ENCODE results near the gene SPEF1. TPM values are rescaled to one million over a fixed set of nuclear protein-coding genes. Genes with fewer than 3 reads are reported as not detected.

Gene SPEF1
- polyA plus RNA-seq, 1 donor = 0.19 TPM

GRCh38 chr20:3777716-3778629, 3.3 kb downstream of the SPEF1 start:
- no peak overlapping the region for H3K27ac ChIP-seq (ENCODE audit: low read length)
- H3K9me3 ChIP-seq (ENCODE audit: control insufficient read depth, low read depth, low read length) = peaks cover 3% of the 10 kb centered on the region
- peaks cover 31% of the 10 kb centered on the region for H3K27me3 ChIP-seq (ENCODE audit: control insufficient read depth, insufficient read depth, low read length)
- 0% methylated on average over 1 of the region's 70 CpGs for whole genome bisulfite sequencing (ENCODE audit: insufficient coverage, low lambda C conversion rate)
- H3K4me3 ChIP-seq (ENCODE audit: low read length) = peak overlapping the region; percentile 14
- H3K4me1 ChIP-seq (ENCODE audit: control insufficient read depth, insufficient read depth, low read length) = peaks cover 38% of the 10 kb centered on the region
- peaks cover 3% of the 10 kb centered on the region for H3K36me3 ChIP-seq (ENCODE audit: control insufficient read depth, insufficient read depth, low read length)
- peak in 1 of 2 donors; percentile 48 for DNase-seq

- H3K4me1 ChIP-seq (ENCODE audit: control insufficient read depth, insufficient read depth, low read length) = peaks cover 32% of the 10 kb centered on the region
- H3K27ac ChIP-seq (ENCODE audit: low read length) = no peak overlapping the region
- peaks cover 3% of the 10 kb centered on the region for H3K9me3 ChIP-seq (ENCODE audit: control insufficient read depth, low read depth, low read length)
- no peak for DNase-seq
- no peaks in the 10 kb centered on the region for H3K36me3 ChIP-seq (ENCODE audit: control insufficient read depth, insufficient read depth, low read length)
- peaks cover 31% of the 10 kb centered on the region for H3K27me3 ChIP-seq (ENCODE audit: control insufficient read depth, insufficient read depth, low read length)
- peak overlapping the region; percentile 14 for H3K4me3 ChIP-seq (ENCODE audit: low read length)
- WGBS (ENCODE audit: insufficient coverage, low lambda C conversion rate) = no CpG with 5 or more reads among the region's 16 CpGs
Measured at GRCh38 chr20:3777381-3777715, 3.9 kb downstream of the SPEF1 start.

- Histone ChIP-seq H3K36me3 (ENCODE audit: control insufficient read depth, insufficient read depth, low read length) (no peaks in the 10 kb centered on the region), H3K9me3 (ENCODE audit: control insufficient read depth, low read depth, low read length) (peaks cover 3% of the 10 kb centered on the region), H3K27me3 (ENCODE audit: control insufficient read depth, insufficient read depth, low read length) (peaks cover 31% of the 10 kb centered on the region), H3K4me3 (ENCODE audit: low read length) (no peak overlapping the region), H3K4me1 (ENCODE audit: control insufficient read depth, insufficient read depth, low read length) (peaks cover 17% of the 10 kb centered on the region), H3K27ac (ENCODE audit: low read length) (no peak overlapping the region)
- no peak for DNase-seq
- no CpG with 5 or more reads among the region's 4 CpGs for WGBS (ENCODE audit: insufficient coverage, low lambda C conversion rate)
Measured at GRCh38 chr20:3775457-3776108, 5.7 kb downstream of the SPEF1 start.

GRCh38 chr20:3771552-3772058, 9.6 kb downstream of the SPEF1 start:
- peaks cover 13% of the 10 kb centered on the region for H3K4me1 ChIP-seq (ENCODE audit: control insufficient read depth, insufficient read depth, low read length)
- H3K27ac ChIP-seq (ENCODE audit: low read length) = no peak overlapping the region
- H3K4me3 ChIP-seq (ENCODE audit: low read length) = no peak overlapping the region
- H3K36me3 ChIP-seq (ENCODE audit: control insufficient read depth, insufficient read depth, low read length) = no peaks in the 10 kb centered on the region
- no peak for DNase-seq
- H3K9me3 ChIP-seq (ENCODE audit: control insufficient read depth, low read depth, low read length) = no peaks in the 10 kb centered on the region
- H3K27me3 ChIP-seq (ENCODE audit: control insufficient read depth, insufficient read depth, low read length) = no peaks in the 10 kb centered on the region
- WGBS (ENCODE audit: insufficient coverage, low lambda C conversion rate) = no CpG with 5 or more reads among the region's 7 CpGs

GRCh38 chr20:3768342-3769130, 12.7 kb downstream of the SPEF1 start:
- 20% methylated on average over 1 of the region's 51 CpGs for WGBS (ENCODE audit: insufficient coverage, low lambda C conversion rate)
- Histone ChIP-seq H3K4me1 (ENCODE audit: control insufficient read depth, insufficient read depth, low read length) (peaks cover 21% of the 10 kb centered on the region), H3K9me3 (ENCODE audit: control insufficient read depth, low read depth, low read length) (no peaks in the 10 kb centered on the region)

GRCh38 chr20:3767427-3768341, 13.6 kb downstream of the SPEF1 start, which contains the start of gene ADISSP:
Gene ADISSP, minus strand, starts transcription at chr20:3767753. Its CDS starts 7,653 bp downstream, at chr20:3760100.
- Histone ChIP-seq H3K27ac (ENCODE audit: low read length) (peak within 1 kb of the TSS; percentile 91), H3K9me3 (ENCODE audit: control insufficient read depth, low read depth, low read length) (no peaks in the 10 kb centered on the region), H3K27me3 (ENCODE audit: control insufficient read depth, insufficient read depth, low read length) (no peaks in the 10 kb centered on the region), H3K36me3 (ENCODE audit: control insufficient read depth, insufficient read depth, low read length) (no peaks in the 10 kb centered on the region), H3K4me1 (ENCODE audit: control insufficient read depth, insufficient read depth, low read length) (peaks cover 21% of the 10 kb centered on the region), H3K4me3 (ENCODE audit: low read length) (peak within 1 kb of the TSS; percentile 97)
- peak; percentile 99 for DNase-seq
- no CpG with 5 or more reads among the region's 80 CpGs for WGBS (ENCODE audit: insufficient coverage, low lambda C conversion rate)

More at GRCh38 chr20:3768342-3769130, 12.7 kb downstream of the SPEF1 start:
- DNase-seq = peak; percentile 59 to 77
- H3K4me3 ChIP-seq (ENCODE audit: low read length) = peak overlapping the region; percentile 97
- H3K36me3 ChIP-seq (ENCODE audit: control insufficient read depth, insufficient read depth, low read length) = no peaks in the 10 kb centered on the region
- H3K27ac ChIP-seq (ENCODE audit: low read length) = peak overlapping the region; percentile 91
- no peaks in the 10 kb centered on the region for H3K27me3 ChIP-seq (ENCODE audit: control insufficient read depth, insufficient read depth, low read length)

GRCh38 chr20:3767110-3767426, 14.2 kb downstream of the SPEF1 start:
- no CpG with 5 or more reads among the region's 21 CpGs for WGBS (ENCODE audit: insufficient coverage, low lambda C conversion rate)
- H3K4me1 ChIP-seq (ENCODE audit: control insufficient read depth, insufficient read depth, low read length) = peaks cover 21% of the 10 kb centered on the region
- H3K27me3 ChIP-seq (ENCODE audit: control insufficient read depth, insufficient read depth, low read length) = no peaks in the 10 kb centered on the region
- H3K4me3 ChIP-seq (ENCODE audit: low read length) = peak overlapping the region; percentile 80
- H3K36me3 ChIP-seq (ENCODE audit: control insufficient read depth, insufficient read depth, low read length) = no peaks in the 10 kb centered on the region
- H3K27ac ChIP-seq (ENCODE audit: low read length) = peak overlapping the region; percentile 17
- no peak for DNase-seq
- no peaks in the 10 kb centered on the region for H3K9me3 ChIP-seq (ENCODE audit: control insufficient read depth, low read depth, low read length)

GRCh38 chr20:3766422-3767109, 14.7 kb downstream of the SPEF1 start:
- no peak for DNase-seq
- Histone ChIP-seq H3K9me3 (ENCODE audit: control insufficient read depth, low read depth, low read length) (no peaks in the 10 kb centered on the region), H3K27ac (ENCODE audit: low read length) (no peak overlapping the region), H3K4me1 (ENCODE audit: control insufficient read depth, insufficient read depth, low read length) (peaks cover 21% of the 10 kb centered on the region), H3K36me3 (ENCODE audit: control insufficient read depth, insufficient read depth, low read length) (no peaks in the 10 kb centered on the region), H3K27me3 (ENCODE audit: control insufficient read depth, insufficient read depth, low read length) (no peaks in the 10 kb centered on the region), H3K4me3 (ENCODE audit: low read length) (peak overlapping the region; percentile 80)
- 40% methylated on average over 1 of the region's 9 CpGs for WGBS (ENCODE audit: insufficient coverage, low lambda C conversion rate)

GRCh38 chr20:3765171-3765882, 15.9 kb downstream of the SPEF1 start:
- peaks cover 21% of the 10 kb centered on the region for H3K4me1 ChIP-seq (ENCODE audit: control insufficient read depth, insufficient read depth, low read length)
- DNase-seq = no peak
- no CpG with 5 or more reads among the region's 3 CpGs for WGBS (ENCODE audit: insufficient coverage, low lambda C conversion rate)

More at GRCh38 chr20:3765171-3765882, 15.9 kb downstream of the SPEF1 start:
- H3K36me3 ChIP-seq (ENCODE audit: control insufficient read depth, insufficient read depth, low read length) = no peaks in the 10 kb centered on the region
- no peaks in the 10 kb centered on the region for H3K9me3 ChIP-seq (ENCODE audit: control insufficient read depth, low read depth, low read length)
- no peaks in the 10 kb centered on the region for H3K27me3 ChIP-seq (ENCODE audit: control insufficient read depth, insufficient read depth, low read length)
- no peak overlapping the region for H3K4me3 ChIP-seq (ENCODE audit: low read length)
- H3K27ac ChIP-seq (ENCODE audit: low read length) = no peak overlapping the region

Data from large intestine (tissue), 3 donors.